ENCODE measurements around the gene CACNA1G.
A peak's percentile ranks its signal among the peaks of the same experiment; 100 is the strongest.

CACNA1G gene

GRCh38 chr17:50660042-50660886 lies 99.7 kb downstream of the CACNA1G start:
- peak; percentile 58 for DNase-seq

GRCh38 chr17:50660887-50661345 lies 100.4 kb downstream of the CACNA1G start:
- no peak for DNase-seq

- DNase-seq: no peak
These were observed 100.8 kb downstream of the CACNA1G start for GRCh38 chr17:50661348-50661747.

- peak; percentile 93 for DNase-seq
These were observed 101.4 kb downstream of the CACNA1G start for GRCh38 chr17:50661795-50662391.

- DNase-seq: no peak
These were observed 102.2 kb downstream of the CACNA1G start for GRCh38 chr17:50662632-50663225.

GRCh38 chr17:50663812-50664374 lies 103.4 kb downstream of the CACNA1G start:
- no peak for DNase-seq

GRCh38 chr17:50664788-50665458 lies 104.4 kb downstream of the CACNA1G start:
- DNase-seq: no peak

- DNase-seq: no peak
These were observed 105.3 kb downstream of the CACNA1G start for GRCh38 chr17:50665838-50666237.

- DNase-seq: no peak
These were observed 105.8 kb downstream of the CACNA1G start for GRCh38 chr17:50666316-50666715.

GRCh38 chr17:50667259-50668024 lies 106.9 kb downstream of the CACNA1G start:
- no peak for DNase-seq

- DNase-seq: peak; percentile 41
These were observed 107.7 kb downstream of the CACNA1G start for GRCh38 chr17:50668025-50668837.

- no peak for DNase-seq
These were observed 108.5 kb downstream of the CACNA1G start for GRCh38 chr17:50668838-50669581.

- no peak for DNase-seq
These were observed 111.6 kb downstream of the CACNA1G start for GRCh38 chr17:50672071-50672470.

- DNase-seq: no peak
These were observed 112.5 kb downstream of the CACNA1G start for GRCh38 chr17:50672831-50673551.

GRCh38 chr17:50675190-50675589 lies 114.7 kb downstream of the CACNA1G start:
- DNase-seq: no peak

GRCh38 chr17:50675627-50676026 lies 115.1 kb downstream of the CACNA1G start:
- DNase-seq: no peak

GRCh38 chr17:50676065-50676975 lies 115.8 kb downstream of the CACNA1G start:
- no peak for DNase-seq

Data from NCI-H226 (cell line).